ENCODE measurements around the gene LRIG3.

The LRIG3 gene

GRCh38 chr12:58931518-58931917, 11.2 kb upstream of the LRIG3 start:
- no peak for DNase-seq
- no peaks in the 10 kb centered on the region for H3K9me3 ChIP-seq (ENCODE audit: insufficient read depth, low read depth, low read length)
- no peak overlapping the region for H3K27ac ChIP-seq (ENCODE audit: low read depth, low read length)
- H3K79me2 ChIP-seq (ENCODE audit: control insufficient read depth, insufficient read depth, low read length, poor library complexity), result no peaks in the 10 kb centered on the region
- H3K36me3 ChIP-seq (ENCODE audit: control insufficient read depth in 1 of 2, insufficient read depth in 2 of 2, low read length in 2 of 2), result no peaks in the 10 kb centered on the region
- 100% methylated on average over 2 of the region's 4 CpGs for WGBS (ENCODE audit: extremely low coverage, insufficient coverage, insufficient read length)
- H3K4me2 ChIP-seq (ENCODE audit: low read length), result no peak overlapping the region
- no peak overlapping the region for H3K4me3 ChIP-seq (ENCODE audit: low read depth, low read length)
- no peak overlapping the region for H3K18ac ChIP-seq (ENCODE audit: low read length)
- H3K27me3 ChIP-seq (ENCODE audit: insufficient read depth, low read length), result no peaks in the 10 kb centered on the region
- no peaks in the 10 kb centered on the region for H3K79me1 ChIP-seq (ENCODE audit: low read length)
- no peak overlapping the region for H3K4ac ChIP-seq (ENCODE audit: low read depth, low read length)
- no peak overlapping the region for H2BK5ac ChIP-seq (ENCODE audit: low read depth, low read length, poor library complexity)
- no peak overlapping the region for H2AK5ac ChIP-seq (ENCODE audit: low read length)
- H4K8ac ChIP-seq (ENCODE audit: low read depth, low read length), result no peak overlapping the region
- H2BK120ac ChIP-seq (ENCODE audit: insufficient read depth, low read length, poor library complexity), result no peak overlapping the region
- H2AFZ ChIP-seq (ENCODE audit: insufficient read depth, low read length, poor library complexity), result no peak overlapping the region
- no peak overlapping the region for H3K14ac ChIP-seq (ENCODE audit: low read length)
- H4K91ac ChIP-seq (ENCODE audit: low read depth, low read length), result no peak overlapping the region
- H3K9ac ChIP-seq (ENCODE audit: low read length), result no peak overlapping the region
- no peak overlapping the region for H3K23ac ChIP-seq (ENCODE audit: low read length)
- no peak overlapping the region for H2BK12ac ChIP-seq (ENCODE audit: low read length)
- no peaks in the 10 kb centered on the region for H3K4me1 ChIP-seq (ENCODE audit: control insufficient read depth in 1 of 2, insufficient read depth in 2 of 2, low read length in 2 of 2)
- H4K12ac ChIP-seq (ENCODE audit: low read depth, low read length), result no peak overlapping the region

DNA sequence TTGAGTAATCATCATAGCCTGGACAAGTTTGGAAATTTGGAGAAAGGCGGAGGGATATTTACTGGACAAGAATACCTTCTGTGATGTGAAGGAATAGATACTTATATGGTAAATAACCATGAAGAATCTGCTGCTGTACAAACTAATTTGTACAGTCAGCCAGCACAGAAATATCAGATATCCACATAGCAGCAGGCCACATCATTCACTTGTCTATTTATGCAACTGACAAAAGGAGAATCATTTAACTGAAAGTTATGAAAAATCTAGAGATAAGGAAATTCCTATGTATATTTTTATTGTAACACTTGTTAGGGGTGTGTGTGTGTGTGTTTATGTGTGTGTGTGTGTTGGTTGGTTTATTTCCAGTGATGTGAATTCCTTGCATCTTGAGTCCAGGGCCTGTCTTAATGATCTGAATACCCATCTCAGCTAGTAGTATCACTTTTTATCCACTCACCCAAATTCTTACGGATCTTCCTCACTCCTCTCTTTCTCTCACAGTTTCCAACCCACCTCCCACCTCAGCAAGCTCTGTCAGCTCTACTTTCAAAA, 10.5 kb upstream of the LRIG3 start:
- no peak overlapping the region for H2AFZ ChIP-seq (ENCODE audit: insufficient read depth, low read length, poor library complexity)
- no peak overlapping the region for H3K23ac ChIP-seq (ENCODE audit: low read length)
- no peak overlapping the region for H3K4me3 ChIP-seq (ENCODE audit: low read depth, low read length)
- no peak overlapping the region for H4K8ac ChIP-seq (ENCODE audit: low read depth, low read length)
- no peak overlapping the region for H3K18ac ChIP-seq (ENCODE audit: low read length)
- WGBS (ENCODE audit: extremely low coverage, insufficient coverage, insufficient read length), result no CpG with 5 or more reads among the region's 2 CpGs
- no peaks in the 10 kb centered on the region for H3K4me1 ChIP-seq (ENCODE audit: control insufficient read depth in 1 of 2, insufficient read depth in 2 of 2, low read length in 2 of 2)
- H3K4ac ChIP-seq (ENCODE audit: low read depth, low read length), result no peak overlapping the region
- H3K14ac ChIP-seq (ENCODE audit: low read length), result no peak overlapping the region
- no peak overlapping the region for H3K27ac ChIP-seq (ENCODE audit: low read depth, low read length)
- no peak overlapping the region for H3K4me2 ChIP-seq (ENCODE audit: low read length)
- H3K27me3 ChIP-seq (ENCODE audit: insufficient read depth, low read length), result no peaks in the 10 kb centered on the region
- no peak overlapping the region for H2BK12ac ChIP-seq (ENCODE audit: low read length)
- H2AK5ac ChIP-seq (ENCODE audit: low read length), result no peak overlapping the region
- H2BK120ac ChIP-seq (ENCODE audit: insufficient read depth, low read length, poor library complexity), result no peak overlapping the region
- H4K12ac ChIP-seq (ENCODE audit: low read depth, low read length), result no peak overlapping the region
- no peak for DNase-seq
- H3K79me2 ChIP-seq (ENCODE audit: control insufficient read depth, insufficient read depth, low read length, poor library complexity), result no peaks in the 10 kb centered on the region
- no peak overlapping the region for H3K9ac ChIP-seq (ENCODE audit: low read length)
- no peak overlapping the region for H2BK5ac ChIP-seq (ENCODE audit: low read depth, low read length, poor library complexity)
- no peaks in the 10 kb centered on the region for H3K79me1 ChIP-seq (ENCODE audit: low read length)
- H3K9me3 ChIP-seq (ENCODE audit: insufficient read depth, low read depth, low read length), result no peaks in the 10 kb centered on the region
- H3K36me3 ChIP-seq (ENCODE audit: control insufficient read depth in 1 of 2, insufficient read depth in 2 of 2, low read length in 2 of 2), result no peaks in the 10 kb centered on the region
- no peak overlapping the region for H4K91ac ChIP-seq (ENCODE audit: low read depth, low read length)

DNA sequence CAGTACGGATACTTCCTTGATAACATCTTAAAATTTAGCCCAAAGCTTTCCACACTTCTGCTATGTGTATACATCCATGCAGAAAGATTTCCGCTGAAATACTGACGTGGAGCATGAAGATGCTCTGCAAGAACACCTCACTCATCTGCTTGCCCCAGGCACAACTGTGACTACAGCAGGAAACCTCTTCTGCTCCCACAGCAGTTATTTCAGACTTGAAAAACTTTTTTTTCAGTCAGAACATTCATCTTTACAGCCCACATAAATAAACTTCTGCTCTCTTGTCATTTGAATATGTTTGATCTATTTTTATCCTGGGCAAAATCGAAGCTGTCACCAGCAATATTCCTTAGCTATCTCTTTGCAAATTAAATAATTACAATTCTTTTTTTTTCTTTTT, 6.8 kb upstream of the LRIG3 start:
- Histone ChIP-seq H2BK5ac (ENCODE audit: low read depth, low read length, poor library complexity) (no peak overlapping the region), H4K12ac (ENCODE audit: low read depth, low read length) (no peak overlapping the region), H3K79me2 (ENCODE audit: control insufficient read depth, insufficient read depth, low read length, poor library complexity) (no peaks in the 10 kb centered on the region), H3K36me3 (ENCODE audit: control insufficient read depth in 1 of 2, insufficient read depth in 2 of 2, low read length in 2 of 2) (no peaks in the 10 kb centered on the region), H2BK12ac (ENCODE audit: low read length) (no peak overlapping the region), H3K14ac (ENCODE audit: low read length) (no peak overlapping the region), H3K9ac (ENCODE audit: low read length) (no peak overlapping the region), H3K4me3 (ENCODE audit: low read depth, low read length) (no peak overlapping the region), H3K18ac (ENCODE audit: low read length) (no peak overlapping the region), H2AFZ (ENCODE audit: insufficient read depth, low read length, poor library complexity) (no peak overlapping the region), H3K4ac (ENCODE audit: low read depth, low read length) (no peak overlapping the region), H4K91ac (ENCODE audit: low read depth, low read length) (no peak overlapping the region), H3K27me3 (ENCODE audit: insufficient read depth, low read length) (no peaks in the 10 kb centered on the region), H3K4me1 (ENCODE audit: control insufficient read depth in 1 of 2, insufficient read depth in 2 of 2, low read length in 2 of 2) (no peaks in the 10 kb centered on the region), H4K8ac (ENCODE audit: low read depth, low read length) (no peak overlapping the region), H3K9me3 (ENCODE audit: insufficient read depth, low read depth, low read length) (no peaks in the 10 kb centered on the region), H3K27ac (ENCODE audit: low read depth, low read length) (no peak overlapping the region), H3K23ac (ENCODE audit: low read length) (no peak overlapping the region), H2AK5ac (ENCODE audit: low read length) (no peak overlapping the region), H3K4me2 (ENCODE audit: low read length) (no peak overlapping the region), H2BK120ac (ENCODE audit: insufficient read depth, low read length, poor library complexity) (no peak overlapping the region), H3K79me1 (ENCODE audit: low read length) (no peaks in the 10 kb centered on the region)
- no peak for DNase-seq
- no CpG with 5 or more reads among the region's 4 CpGs for WGBS (ENCODE audit: extremely low coverage, insufficient coverage, insufficient read length)

DNA sequence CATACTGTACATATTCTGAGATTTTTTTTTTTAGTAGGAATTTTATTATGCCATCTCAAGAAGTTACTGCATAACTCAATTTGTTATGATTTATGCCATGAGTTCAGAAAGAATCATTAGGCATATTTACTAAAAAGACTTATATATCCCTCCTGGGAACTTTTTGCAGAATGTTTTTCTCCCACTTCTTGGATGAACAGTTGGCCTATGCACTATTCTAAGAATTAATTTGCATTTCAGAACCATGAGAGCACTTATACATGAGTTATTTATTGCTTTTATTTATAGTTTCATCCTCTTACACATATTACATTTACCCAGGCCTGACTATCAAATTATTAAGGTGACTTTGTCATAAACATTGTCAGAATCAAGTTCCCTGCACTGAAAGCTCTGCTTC, 6.3 kb upstream of the LRIG3 start:
- Histone ChIP-seq H3K27ac (ENCODE audit: low read depth, low read length) (no peak overlapping the region), H4K8ac (ENCODE audit: low read depth, low read length) (no peak overlapping the region), H2BK120ac (ENCODE audit: insufficient read depth, low read length, poor library complexity) (no peak overlapping the region), H3K9ac (ENCODE audit: low read length) (no peak overlapping the region), H2BK5ac (ENCODE audit: low read depth, low read length, poor library complexity) (no peak overlapping the region), H3K9me3 (ENCODE audit: insufficient read depth, low read depth, low read length) (no peaks in the 10 kb centered on the region), H3K4me2 (ENCODE audit: low read length) (no peak overlapping the region), H3K23ac (ENCODE audit: low read length) (no peak overlapping the region), H4K12ac (ENCODE audit: low read depth, low read length) (no peak overlapping the region), H3K18ac (ENCODE audit: low read length) (no peak overlapping the region), H3K4me1 (ENCODE audit: control insufficient read depth in 1 of 2, insufficient read depth in 2 of 2, low read length in 2 of 2) (no peaks in the 10 kb centered on the region), H4K91ac (ENCODE audit: low read depth, low read length) (no peak overlapping the region), H3K4me3 (ENCODE audit: low read depth, low read length) (no peak overlapping the region), H3K14ac (ENCODE audit: low read length) (no peak overlapping the region), H3K27me3 (ENCODE audit: insufficient read depth, low read length) (no peaks in the 10 kb centered on the region), H2BK12ac (ENCODE audit: low read length) (no peak overlapping the region), H3K79me1 (ENCODE audit: low read length) (no peaks in the 10 kb centered on the region), H2AFZ (ENCODE audit: insufficient read depth, low read length, poor library complexity) (no peak overlapping the region), H3K36me3 (ENCODE audit: control insufficient read depth in 1 of 2, insufficient read depth in 2 of 2, low read length in 2 of 2) (no peaks in the 10 kb centered on the region), H3K79me2 (ENCODE audit: control insufficient read depth, insufficient read depth, low read length, poor library complexity) (no peaks in the 10 kb centered on the region), H3K4ac (ENCODE audit: low read depth, low read length) (no peak overlapping the region), H2AK5ac (ENCODE audit: low read length) (no peak overlapping the region)
- no peak for DNase-seq

Data from trophoblast cell (in vitro differentiated cells and primary cell).